Thyroid gland (tissue), 4 donors: Measurements from ENCODE around the gene MALT1. TPM values are rescaled to one million over a fixed set of nuclear protein-coding genes. Genes with fewer than 3 reads are reported as not detected.
"Not testable (repeated sequence)": the region's sequence is repeated elsewhere in the genome, so short reads cannot be mapped to it uniquely, and the experiment has no call there.

Experiments used
- DNase-seq, 2 donors: peaks; one replicate each; pipeline ENCODE4 v3.0.0-alpha.2; 2019
- H3K27ac ChIP-seq, 3 donors: fragments of 200-600 bp; sonication (generic); 1 replicate in 2 of 3; 2 replicates in 1 of 3; pipeline ENCODE4 v1.5.1; 2016 to 2019; ENCODE audit warnings: mild to moderate bottlenecking in 1 of 3, moderate library complexity in 1 of 3
- H3K27me3 ChIP-seq: fragments of 200-600 bp; sonication (generic); one replicate; pipeline ENCODE4 v1.5.1; 2019
- H3K36me3 ChIP-seq, 2 donors: fragments of 200-600 bp; sonication (generic); one replicate each; pipeline ENCODE4 v1.5.1; 2016 to 2019
- H3K4me1 ChIP-seq, 2 donors: fragments of 200-600 bp; sonication (generic); one replicate each; pipeline ENCODE4 v1.5.1; 2017 to 2019
- H3K4me3 ChIP-seq, 3 donors: fragments of 200-600 bp; sonication (generic); replicated peaks in 1 of 3; 1 replicate in 2 of 3; 2 replicates in 1 of 3; pipeline ENCODE4 v1.5.1; 2016; ENCODE audit warnings: mild to moderate bottlenecking in 1 of 3
- H3K9me3 ChIP-seq: fragments of 200-600 bp; sonication (generic); one replicate; pipeline ENCODE4 v1.5.1; 2017
- CTCF ChIP-seq, 6 experiments: fragments of 200-600 bp in 3 of 6; fragments of 450-650 bp in 3 of 6; sonication (generic) in 3 of 6; IDR thresholded peaks; one replicate each; pipeline ENCODE4 v1.5.1; 2016 to 2019; ENCODE audit warnings: antibody characterized with exemption in 6 of 6, mild to moderate bottlenecking in 2 of 6, inconsistent platforms in 1 of 6, moderate library complexity in 1 of 6
- POLR2A ChIP-seq, 2 donors: fragments of 450-650 bp; IDR thresholded peaks; one replicate each; pipeline ENCODE4 v1.6.1; 2017; ENCODE audit warnings: antibody characterized with exemption in 2 of 2, mild to moderate bottlenecking in 2 of 2, moderate library complexity in 1 of 2
- WGBS, 2 donors: methylation state at CpG; one replicate each; pipeline ENCODE4 v1.1.5; 2017; 5-methylcytosine and 5-hydroxymethylcytosine counted together
- intact Hi-C: fragments of 100-400 bp; cut with DNase I; formaldehyde crosslinking; loops from one replicate; pipeline ENCODE4 v1.15.1; 2023
- total RNA-seq, 4 donors: library from RNA; depleted of rRNA; stranded (reverse); fragments of >200 nt; gene quantifications; one replicate each; pipeline ENCODE4 v1.2.3, GENCODE V29; 2016

MALT1 gene
- total RNA-seq, 4 donors from 2014 or later: 26.3 to 42.1 (median 30.2) TPM

- no peak overlapping the region for H3K27ac ChIP-seq
- H3K9me3 ChIP-seq: no peaks in the 10 kb centered on the region
- H3K4me3 ChIP-seq: no peak overlapping the region
- TF ChIP-seq CTCF (IDR thresholded peaks at IDR 0.05) (no peak), POLR2A (IDR thresholded peaks at IDR 0.05) (no peak)
- 89 to 100% methylated on average over 3 to 8 of the region's 10 CpGs for WGBS, 2 donors
- DNase-seq: no peak
- intact Hi-C loops: no loop called here
- no peaks in the 10 kb centered on the region for H3K36me3 ChIP-seq
- no peaks in the 10 kb centered on the region for H3K4me1 ChIP-seq
- H3K27me3 ChIP-seq: no peaks in the 10 kb centered on the region
These were observed 84.9 kb downstream of the MALT1 start for GRCh38 chr18:58756148-58756547.

GRCh38 chr18:58756596-58757240, 85.5 kb downstream of the MALT1 start:
- no peak for TF ChIP-seq POLR2A (IDR thresholded peaks at IDR 0.05)
- TF ChIP-seq CTCF (IDR thresholded peaks at IDR 0.05): no peak
- WGBS, 2 donors: 90 to 95% methylated on average over 7 to 8 of the region's 8 CpGs
- H3K27me3 ChIP-seq: no peaks in the 10 kb centered on the region
- peaks cover 0 to 4% of the 10 kb centered on the region in 2 donors for H3K4me1 ChIP-seq
- no peak overlapping the region for H3K27ac ChIP-seq
- intact Hi-C loops: no loop called here
- no peaks in the 10 kb centered on the region for H3K36me3 ChIP-seq
- DNase-seq: no peak
- H3K9me3 ChIP-seq: no peaks in the 10 kb centered on the region
- no peak overlapping the region for H3K4me3 ChIP-seq

- H3K9me3 ChIP-seq, H3K4me1 ChIP-seq, H3K27ac ChIP-seq, DNase-seq, intact Hi-C loops, H3K27me3 ChIP-seq, H3K4me3 ChIP-seq, H3K36me3 ChIP-seq: not testable (repeated sequence)
- WGBS, 2 donors: 93 to 94% methylated on average over 2 to 6 of the region's 7 CpGs
These were observed 86.1 kb downstream of the MALT1 start for GRCh38 chr18:58757351-58757750.

GRCh38 chr18:58758046-58758445, 86.8 kb downstream of the MALT1 start:
- H3K36me3 ChIP-seq: no peaks in the 10 kb centered on the region
- H3K27me3 ChIP-seq: no peaks in the 10 kb centered on the region
- H3K9me3 ChIP-seq: no peaks in the 10 kb centered on the region
- no peak overlapping the region for H3K4me3 ChIP-seq
- peaks cover 0 to 10% of the 10 kb centered on the region in 2 donors for H3K4me1 ChIP-seq
- no peak for DNase-seq
- H3K27ac ChIP-seq: no peak overlapping the region
- intact Hi-C loops: no loop called here
- 66 to 69% methylated on average over 3 of the region's 3 CpGs for WGBS, 2 donors
- no peak for TF ChIP-seq POLR2A (IDR thresholded peaks at IDR 0.05)
- TF ChIP-seq CTCF (IDR thresholded peaks at IDR 0.05): no peak

GRCh38 chr18:58758606-58759005, 87.3 kb downstream of the MALT1 start:
- 78 to 83% methylated on average over 9 of the region's 9 CpGs for WGBS, 2 donors
- no peaks in the 10 kb centered on the region for H3K9me3 ChIP-seq
- no peak overlapping the region for H3K27ac ChIP-seq
- no peaks in the 10 kb centered on the region for H3K36me3 ChIP-seq
- no peak overlapping the region for H3K4me3 ChIP-seq
- intact Hi-C loops: no loop called here
- no peaks in the 10 kb centered on the region for H3K27me3 ChIP-seq
- no peak for DNase-seq
- no peak for TF ChIP-seq POLR2A (IDR thresholded peaks at IDR 0.05)
- no peak for TF ChIP-seq CTCF (IDR thresholded peaks at IDR 0.05)
- H3K4me1 ChIP-seq: peaks cover 0 to 10% of the 10 kb centered on the region in 2 donors
